ENCODE measurements around the gene LAMC2.

Gene LAMC2

GRCh38 chr1:183293876-183294275 is 107.8 kb downstream of the LAMC2 start:
- H3K4me3 ChIP-seq (ENCODE audit: low read depth, low read length), result no peak overlapping the region
- TF ChIP-seq, protein P1, sequence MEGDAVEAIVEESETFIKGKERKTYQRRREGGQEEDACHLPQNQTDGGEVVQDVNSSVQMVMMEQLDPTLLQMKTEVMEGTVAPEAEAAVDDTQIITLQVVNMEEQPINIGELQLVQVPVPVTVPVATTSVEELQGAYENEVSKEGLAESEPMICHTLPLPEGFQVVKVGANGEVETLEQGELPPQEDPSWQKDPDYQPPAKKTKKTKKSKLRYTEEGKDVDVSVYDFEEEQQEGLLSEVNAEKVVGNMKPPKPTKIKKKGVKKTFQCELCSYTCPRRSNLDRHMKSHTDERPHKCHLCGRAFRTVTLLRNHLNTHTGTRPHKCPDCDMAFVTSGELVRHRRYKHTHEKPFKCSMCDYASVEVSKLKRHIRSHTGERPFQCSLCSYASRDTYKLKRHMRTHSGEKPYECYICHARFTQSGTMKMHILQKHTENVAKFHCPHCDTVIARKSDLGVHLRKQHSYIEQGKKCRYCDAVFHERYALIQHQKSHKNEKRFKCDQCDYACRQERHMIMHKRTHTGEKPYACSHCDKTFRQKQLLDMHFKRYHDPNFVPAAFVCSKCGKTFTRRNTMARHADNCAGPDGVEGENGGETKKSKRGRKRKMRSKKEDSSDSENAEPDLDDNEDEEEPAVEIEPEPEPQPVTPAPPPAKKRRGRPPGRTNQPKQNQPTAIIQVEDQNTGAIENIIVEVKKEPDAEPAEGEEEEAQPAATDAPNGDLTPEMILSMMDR (conservative IDR thresholded peaks at IDR 0.05; ENCODE audit: low read depth, low read length), result no peak
- DNase-seq (ENCODE audit: low read depth), result no peak

Data from choroid plexus epithelial cell (primary cell).